Measurements from ENCODE around the gene DUOX2.
"Not testable (repeated sequence)": the region's sequence is repeated elsewhere in the genome, so short reads cannot be mapped to it uniquely, and the experiment has no call there.

Gene DUOX2

GRCh38 chr15:45099549-45100165, 14.3 kb downstream of the DUOX2 start:
- DNase-seq: no peak

- DNase-seq: no peak
These were observed 16.5 kb downstream of the DUOX2 start for GRCh38 chr15:45097466-45097865.

DNA sequence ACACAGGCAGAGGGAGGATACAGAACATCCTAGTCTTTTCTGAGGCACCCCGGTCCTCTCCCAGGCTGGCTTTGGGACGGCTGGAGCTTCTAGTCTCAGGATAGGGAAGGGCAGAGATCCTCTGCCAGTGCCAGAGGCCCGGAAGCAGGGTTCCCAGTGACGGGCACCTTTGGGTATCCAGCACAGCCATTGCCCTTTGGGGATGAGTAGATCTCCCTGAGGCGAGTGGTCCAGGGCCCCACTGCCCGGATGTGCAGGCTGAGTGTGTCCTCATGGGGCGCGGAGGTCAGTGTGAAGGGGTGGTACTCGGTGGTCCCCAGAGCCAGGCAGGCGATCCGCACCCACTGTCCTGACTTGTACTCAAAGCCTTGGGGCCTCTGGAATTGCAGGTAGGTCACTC, 18.3 kb downstream of the DUOX2 start:
- no peak for DNase-seq

- no peak for DNase-seq
These were observed 19.6 kb downstream of the DUOX2 start for GRCh38 chr15:45094358-45094730.

DNA sequence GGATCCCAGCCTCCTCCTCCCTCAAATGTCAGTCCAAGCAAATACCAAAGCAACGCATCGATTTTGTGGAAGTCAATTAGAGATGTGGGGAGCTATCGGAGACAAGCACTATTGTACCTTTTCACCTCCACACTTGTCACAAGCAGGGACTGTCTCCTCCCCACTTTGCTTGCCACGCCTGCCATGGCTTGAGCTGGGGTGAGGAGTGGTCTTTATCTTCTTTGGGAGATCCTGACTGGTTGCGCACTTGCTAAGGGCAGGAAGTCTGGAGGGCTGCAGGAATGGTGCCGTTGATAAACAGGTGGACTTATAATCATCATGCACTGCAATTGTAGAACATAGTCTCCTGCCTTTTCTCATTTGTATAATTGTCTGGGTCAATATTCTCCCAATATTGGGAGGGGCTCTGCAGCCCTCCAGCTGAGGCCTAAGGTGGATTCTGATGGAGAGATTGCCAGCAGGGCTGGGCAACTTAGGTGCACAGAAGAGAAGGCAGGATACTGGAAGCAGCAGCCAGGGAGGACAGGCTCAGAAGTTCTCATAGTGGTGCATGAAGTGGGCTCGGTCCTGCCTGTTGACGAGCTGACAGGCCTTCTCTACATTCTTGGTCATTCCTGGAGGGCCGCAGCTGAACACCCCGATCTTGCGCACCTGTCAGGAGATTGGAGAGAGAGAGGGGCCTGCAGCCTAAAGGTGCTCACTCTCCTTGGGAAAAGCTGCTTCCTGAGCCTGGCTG, 20.2 kb downstream of the DUOX2 start:
- DNase-seq: no peak

GRCh38 chr15:45093013-45093412, 21.0 kb downstream of the DUOX2 start:
- no peak for DNase-seq

- DNase-seq: no peak
These were observed 22.4 kb downstream of the DUOX2 start for GRCh38 chr15:45091576-45091975.

GRCh38 chr15:45091161-45091560, 22.8 kb downstream of the DUOX2 start:
- DNase-seq: no peak

GRCh38 chr15:45089712-45090373, 24.1 kb downstream of the DUOX2 start:
- DNase-seq: no peak

GRCh38 chr15:45088801-45089711, 24.9 kb downstream of the DUOX2 start:
- no peak for DNase-seq

DNA sequence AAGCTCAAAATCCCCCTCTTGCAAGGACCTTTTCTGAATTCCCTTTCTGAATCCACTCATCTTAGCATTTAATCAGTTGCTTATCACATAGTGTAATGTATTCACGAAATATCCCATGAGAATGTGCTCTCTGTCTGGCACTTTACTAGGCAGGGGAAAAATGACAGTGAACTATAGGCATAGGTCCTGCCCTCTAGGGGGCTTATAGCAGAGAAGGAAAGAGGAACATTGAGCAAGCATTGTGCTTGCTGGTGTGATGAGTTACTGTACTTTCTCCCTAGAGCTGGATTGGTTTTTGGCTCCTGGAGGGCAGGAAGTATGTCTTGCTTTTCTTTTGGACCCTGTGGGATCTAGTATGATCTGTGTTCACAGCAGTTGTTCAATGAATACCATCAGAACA, 26.5 kb downstream of the DUOX2 start:
- DNase-seq: no peak

DNA sequence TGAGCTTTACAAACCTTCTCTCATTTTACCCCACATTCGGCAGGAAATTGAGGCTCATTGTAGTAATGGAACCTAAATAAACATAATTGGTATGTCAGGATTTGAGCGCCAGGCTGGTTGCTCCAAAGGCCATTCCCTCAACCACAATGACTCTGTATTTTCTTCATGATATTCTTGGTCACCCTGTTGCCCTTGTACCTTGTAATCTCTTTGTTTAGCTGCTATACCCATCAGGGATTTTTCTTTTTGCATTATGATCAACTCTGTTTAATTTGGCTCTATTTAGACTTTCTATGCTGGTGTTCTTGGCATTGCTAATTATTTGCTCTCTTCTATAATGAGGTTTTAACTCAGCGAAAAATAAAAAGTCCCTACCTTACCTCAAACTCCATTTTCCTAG, 29.8 kb downstream of the DUOX2 start:
- DNase-seq: no peak

DNA sequence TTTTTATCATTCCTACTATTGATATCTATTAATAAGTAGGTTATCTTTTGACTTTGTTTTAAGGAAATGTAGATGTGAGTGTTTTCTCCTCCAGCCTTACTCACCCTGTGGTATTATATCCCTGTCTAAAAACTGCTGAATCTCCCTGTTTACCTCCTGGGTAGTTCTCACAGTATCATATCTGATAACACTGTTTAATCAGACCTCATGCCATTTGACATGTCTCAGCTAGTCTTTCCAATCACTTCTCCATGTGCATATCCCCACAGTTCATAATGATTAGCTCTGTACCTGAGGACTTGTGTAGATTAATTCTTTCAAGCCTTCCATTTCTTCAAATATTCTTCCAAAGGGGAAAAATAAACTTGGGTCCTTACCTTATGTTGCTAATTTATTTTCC, 30.7 kb downstream of the DUOX2 start:
- DNase-seq: no peak

DNA sequence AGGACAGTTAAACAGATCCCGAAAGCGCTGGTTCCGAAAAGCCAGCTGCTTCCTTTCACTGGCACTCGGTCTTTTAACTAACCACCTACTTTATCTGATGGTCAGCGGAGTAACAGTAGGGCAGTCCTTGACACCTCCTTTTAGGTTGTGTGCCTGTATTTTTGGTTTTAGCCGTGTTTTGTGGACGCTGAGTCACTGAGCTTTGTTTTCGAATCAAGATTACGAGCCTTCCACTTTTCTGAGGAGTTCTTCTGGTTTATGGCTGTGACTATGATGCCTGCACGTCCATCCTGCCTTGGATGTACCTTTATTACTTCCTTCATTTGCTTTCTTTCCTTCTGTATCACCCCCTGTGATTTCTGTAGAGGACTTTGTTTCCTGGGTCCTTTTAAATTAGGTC, 31.6 kb downstream of the DUOX2 start:
- DNase-seq: not testable (repeated sequence)

GRCh38 chr15:45080593-45080992, 33.4 kb downstream of the DUOX2 start:
- not testable (repeated sequence) for DNase-seq

DNA sequence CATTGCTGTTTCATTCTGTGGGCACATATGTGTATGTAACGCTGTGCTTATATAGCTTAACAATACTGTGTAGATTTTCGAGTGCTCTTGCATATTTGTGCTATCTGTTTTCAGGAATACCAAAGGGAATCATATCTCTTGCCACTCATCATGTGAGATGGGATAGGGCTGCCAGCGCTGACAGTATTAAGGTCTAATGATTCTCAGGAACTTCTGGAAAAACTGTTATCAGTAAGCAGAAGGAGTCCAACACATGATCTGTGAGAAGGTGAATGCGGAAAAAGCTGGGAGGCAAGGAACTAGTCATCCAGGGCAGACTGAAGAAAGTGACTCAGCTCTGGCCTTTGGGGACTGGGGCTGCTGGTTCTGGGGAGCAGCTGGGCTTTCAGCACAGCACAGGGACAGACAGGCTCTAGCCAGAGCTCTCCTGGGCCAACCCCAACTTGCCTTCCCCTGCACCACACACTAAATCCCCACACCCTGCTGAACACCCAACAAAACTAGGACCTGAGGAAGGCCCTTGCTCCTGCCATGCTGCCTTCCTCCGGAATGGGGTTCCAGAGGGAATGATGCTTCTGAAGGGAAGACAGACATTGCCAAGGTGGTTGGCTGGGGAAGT, 34.2 kb downstream of the DUOX2 start:
- DNase-seq: not testable (repeated sequence)

GRCh38 chr15:45079201-45079600, 34.8 kb downstream of the DUOX2 start:
- not testable (repeated sequence) for DNase-seq

- DNase-seq: not testable (repeated sequence)
These were observed 36.6 kb downstream of the DUOX2 start for GRCh38 chr15:45077391-45077790.

DNA sequence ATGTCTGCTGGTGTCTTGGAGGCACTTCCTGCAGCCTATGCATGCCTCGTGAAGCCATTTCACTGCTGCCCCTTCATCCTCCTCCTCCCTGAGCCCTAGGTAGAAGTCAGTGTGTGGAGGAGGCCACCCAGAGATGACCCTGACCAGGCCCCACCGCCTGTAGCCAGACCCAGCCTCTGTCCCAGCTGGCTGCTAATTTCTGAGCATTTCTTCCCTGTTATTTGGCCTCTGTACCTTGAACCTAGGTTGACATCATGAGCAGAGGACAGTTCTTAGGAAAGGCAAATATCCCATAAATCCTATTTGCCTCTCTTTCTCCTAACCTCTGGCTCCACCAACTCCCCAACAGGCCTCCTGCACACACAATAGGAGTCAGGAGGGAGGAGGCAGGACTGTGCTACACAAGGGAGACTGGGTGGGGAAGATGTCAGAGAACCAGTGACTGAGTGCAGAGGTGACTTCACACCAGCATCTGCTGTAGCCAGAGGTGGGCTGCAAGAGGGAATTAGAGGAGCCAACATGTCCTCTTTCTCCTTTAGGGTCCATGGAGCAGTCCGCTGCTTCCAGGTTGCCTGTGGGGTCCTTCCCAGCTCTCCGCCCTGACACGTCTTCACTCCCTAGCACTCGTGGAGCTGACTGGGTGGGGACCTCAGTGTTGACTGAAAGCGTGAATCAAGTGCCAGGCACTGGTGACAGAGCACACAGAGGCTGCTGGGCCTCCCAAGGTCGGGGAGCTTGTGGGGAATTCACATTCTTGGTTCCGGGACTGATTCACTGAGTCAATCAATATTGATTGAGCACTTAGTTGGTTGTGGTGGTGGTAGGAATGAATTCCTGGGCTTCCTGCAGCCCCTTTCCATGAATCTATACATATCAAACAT, 38.3 kb downstream of the DUOX2 start:
- not testable (repeated sequence) for DNase-seq

GRCh38 chr15:45073602-45074001, 40.4 kb downstream of the DUOX2 start:
- DNase-seq: not testable (repeated sequence)

DNA sequence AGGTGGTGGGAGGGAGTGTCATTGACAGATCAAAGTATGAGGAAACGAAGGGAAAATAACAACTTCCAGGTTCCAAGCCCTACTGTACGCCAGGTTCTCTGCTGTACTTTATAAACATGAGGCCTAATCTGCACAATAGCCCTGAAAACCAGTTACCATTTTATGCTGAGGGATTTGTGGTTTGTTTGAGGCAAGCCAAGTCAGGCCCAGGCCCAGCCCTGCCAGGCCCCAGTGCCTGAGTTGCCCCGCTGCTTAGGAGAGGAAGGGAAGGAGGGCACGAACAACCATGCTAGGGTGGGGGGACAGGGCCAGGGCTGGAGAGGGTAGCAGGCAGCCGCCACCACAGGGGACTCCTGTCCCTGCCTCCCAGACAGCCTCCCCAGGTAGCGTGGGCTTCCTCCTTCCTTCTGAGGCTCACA, 44.0 kb downstream of the DUOX2 start:
- not testable (repeated sequence) for DNase-seq

- DNase-seq: no peak
These were observed 49.6 kb downstream of the DUOX2 start for GRCh38 chr15:45064386-45064785.

All from retina (tissue), 1 donor.